H1 (cell line): ENCODE data around the gene CHP2. TPM values are rescaled to one million over a fixed set of nuclear protein-coding genes. Genes with fewer than 3 reads are reported as not detected.

Experiments
- CTCF ChIA-PET: fragments of 300-600 bp; sonication (Branson Sonifier 250); formaldehyde crosslinking; loops from one replicate; lab custom pipeline; 2021; ENCODE audit not compliant: partially characterized antibody; lab: Charles Lee
- POLR2A ChIA-PET: fragments of 300-600 bp; sonication (Branson Sonifier 250); formaldehyde crosslinking; loops from one replicate; lab custom pipeline; 2021; ENCODE audit warnings: inconsistent platforms; ENCODE audit not compliant: partially characterized antibody; lab: Charles Lee
- DNase-seq, 2 experiments: peaks; one replicate each; pipeline versions ENCODE4 v3.0.0 to v3.0.0-alpha.2; 2010 to 2022; ENCODE audit warnings: low spot score in 2 of 2, low read depth in 1 of 2, mixed read lengths in 1 of 2
- FAIRE-seq: peaks from 2 replicates; lab custom pipeline; 2011; peaks lifted over from hg19 to GRCh38; lab: Jason Lieb, UNC
- H2AFZ ChIP-seq: 2 replicates; pipeline ENCODE4 v1.8.1; 2012; ENCODE audit warnings: low read length, inconsistent platforms
- H2AK5ac ChIP-seq: 2 replicates; pipeline ENCODE4 v1.6.1; 2013; ENCODE audit warnings: low read depth, low read length
- H2BK120ac ChIP-seq: replicated peaks from 2 replicates; pipeline ENCODE3; 2013; ENCODE audit warnings: low read depth, low read length, inconsistent platforms
- H2BK12ac ChIP-seq: 2 replicates; pipeline ENCODE4 v1.6.1; 2013; ENCODE audit warnings: low read depth, low read length
- H2BK15ac ChIP-seq: 2 replicates; pipeline ENCODE4 v1.6.1; 2013; ENCODE audit warnings: low read length
- H2BK20ac ChIP-seq: 2 replicates; pipeline ENCODE4 v1.6.1; 2013; ENCODE audit warnings: low read length
- H2BK5ac ChIP-seq: 2 replicates; pipeline ENCODE4 v1.6.1; 2013; ENCODE audit warnings: low read depth, low read length
- H3K14ac ChIP-seq: 2 replicates; pipeline ENCODE4 v1.6.1; 2013; ENCODE audit warnings: inconsistent platforms; ENCODE audit not compliant: insufficient read length
- H3K18ac ChIP-seq: 2 replicates; pipeline ENCODE4 v1.6.1; 2013; ENCODE audit warnings: low read length; ENCODE audit errors: extremely low read depth
- H3K23ac ChIP-seq: 2 replicates; pipeline ENCODE4 v1.6.1; 2013; ENCODE audit warnings: inconsistent platforms; ENCODE audit not compliant: insufficient read length
- H3K23me2 ChIP-seq: 2 replicates; pipeline ENCODE4 v1.6.1; 2013; ENCODE audit warnings: low read depth, low read length
- H3K27ac ChIP-seq: 2 replicates; pipeline ENCODE4 v1.6.1; 2011; ENCODE audit warnings: low read depth, low read length, inconsistent platforms
- H3K27me3 ChIP-seq, 4 experiments: replicated peaks in 1 of 4; 1 replicate in 1 of 4; 2 replicates in 3 of 4; pipeline versions ENCODE4 v1.6.1 to v1.8.1; 2011 to 2013; ENCODE audit warnings: low read length in 3 of 4, mild to moderate bottlenecking in 3 of 4, inconsistent platforms in 2 of 4, mixed read lengths in 2 of 4, moderate library complexity in 1 of 4; ENCODE audit not compliant: control insufficient read depth in 3 of 4, insufficient read depth in 3 of 4; ENCODE audit errors: extremely low read depth in 1 of 4
- H3K36me3 ChIP-seq, 4 experiments: 2 replicates each; pipeline versions ENCODE4 v1.6.1 to v1.8.1; 2011 to 2013; ENCODE audit warnings: mild to moderate bottlenecking in 4 of 4, low read length in 3 of 4, moderate library complexity in 2 of 4, control low read depth in 1 of 4, inconsistent platforms in 1 of 4; ENCODE audit not compliant: insufficient read depth in 4 of 4, control insufficient read depth in 2 of 4
- H3K4ac ChIP-seq: replicated peaks from 2 replicates; pipeline ENCODE3; 2013; ENCODE audit warnings: low read length, low read depth, mixed read lengths, inconsistent platforms; ENCODE audit not compliant: insufficient read length
- H3K4me1 ChIP-seq, 4 experiments: replicated peaks in 1 of 4; 1 replicate in 1 of 4; 2 replicates in 3 of 4; pipeline versions ENCODE4 v1.6.1 to v1.8.1; 2011 to 2013; ENCODE audit warnings: low read length in 3 of 4, inconsistent platforms in 2 of 4, mixed read lengths in 1 of 4; ENCODE audit not compliant: insufficient read depth in 4 of 4, control insufficient read depth in 3 of 4
- H3K4me2 ChIP-seq, 2 experiments: 2 replicates each; pipeline versions ENCODE4 v1.6.1 to v1.8.1; 2011 to 2013; ENCODE audit warnings: low read depth in 2 of 2, low read length in 2 of 2, control low read depth in 1 of 2, inconsistent platforms in 1 of 2, mild to moderate bottlenecking in 1 of 2; ENCODE audit not compliant: insufficient read depth in 1 of 2
- H3K4me3 ChIP-seq, 4 experiments: fragments of 200-600, 300-600 bp in 1 of 4; sonication (generic), shearing (Covaris generic), sonication (Bioruptor Twin) in 1 of 4; 2 replicates each; pipeline versions ENCODE4 v1.5.1 to v1.8.1; 2011 to 2016; ENCODE audit warnings: low read length in 4 of 4, low read depth in 3 of 4, control low read depth in 2 of 4, inconsistent platforms in 2 of 4, mild to moderate bottlenecking in 2 of 4, mixed read lengths in 1 of 4, moderate library complexity in 1 of 4; ENCODE audit not compliant: insufficient read depth in 2 of 4; ENCODE audit errors: extremely low read depth in 1 of 4
- H3K56ac ChIP-seq: replicated peaks from 2 replicates; pipeline ENCODE3; 2013; ENCODE audit warnings: low read depth, mild to moderate bottlenecking, mixed read lengths, low read length, inconsistent platforms; ENCODE audit not compliant: insufficient read length
- H3K79me1 ChIP-seq: 2 replicates; pipeline ENCODE4 v1.6.1; 2013; ENCODE audit warnings: low read depth, low read length, control low read depth
- H3K79me2 ChIP-seq, 2 experiments: 2 replicates each; pipeline versions ENCODE4 v1.6.1 to v1.8.1; 2012 to 2013; ENCODE audit warnings: low read length in 2 of 2, mild to moderate bottlenecking in 2 of 2, inconsistent platforms in 1 of 2; ENCODE audit not compliant: insufficient read depth in 2 of 2, control insufficient read depth in 1 of 2
- H3K9ac ChIP-seq, 4 experiments: replicated peaks in 1 of 4; 1 replicate in 1 of 4; 2 replicates in 3 of 4; pipeline versions ENCODE4 v1.6.1 to v1.8.1; 2011 to 2013; ENCODE audit warnings: low read depth in 3 of 4, low read length in 3 of 4, control low read depth in 2 of 4, mild to moderate bottlenecking in 2 of 4, moderate library complexity in 2 of 4, inconsistent platforms in 1 of 4; ENCODE audit errors: extremely low read depth in 1 of 4
- H3K9me3 ChIP-seq, 2 experiments: 2 replicates each; pipeline versions ENCODE4 v1.6.1 to v1.8.1; 2012 to 2013; ENCODE audit warnings: mild to moderate bottlenecking in 2 of 2, moderate library complexity in 2 of 2, control low read depth in 1 of 2, inconsistent platforms in 1 of 2, low read depth in 1 of 2, low read length in 1 of 2, mixed read lengths in 1 of 2; ENCODE audit not compliant: insufficient read depth in 2 of 2
- H4K20me1 ChIP-seq, 2 experiments: replicated peaks in 1 of 2; 2 replicates each; pipeline versions ENCODE3 to v1.8.1; 2011 to 2013; ENCODE audit warnings: inconsistent platforms in 2 of 2, low read length in 2 of 2, mild to moderate bottlenecking in 1 of 2; ENCODE audit not compliant: insufficient read depth in 2 of 2, control insufficient read depth in 1 of 2
- H4K5ac ChIP-seq: 2 replicates; pipeline ENCODE4 v1.6.1; 2013; ENCODE audit warnings: low read length, low read depth, mixed read lengths, inconsistent platforms; ENCODE audit not compliant: insufficient read length
- H4K8ac ChIP-seq: 2 replicates; pipeline ENCODE4 v1.8.0; 2013; ENCODE audit warnings: mild to moderate bottlenecking, moderate library complexity, low read length, inconsistent platforms; ENCODE audit not compliant: insufficient read depth; ENCODE audit errors: extremely low read depth
- H4K91ac ChIP-seq: replicated peaks from 2 replicates; pipeline ENCODE3; 2013; ENCODE audit warnings: low read length, mixed read lengths, inconsistent platforms; ENCODE audit not compliant: insufficient read length
- ASH2L ChIP-seq: fragments of 200-600, 300-600 bp; sonication (generic); IDR thresholded peaks from one replicate; pipeline ENCODE4 v1.7.1; 2017; ENCODE audit warnings: low read length
- ATF3 ChIP-seq: IDR thresholded peaks from 2 replicates; pipeline ENCODE4 v1.6.1; 2011; ENCODE audit warnings: low read depth, mild to moderate bottlenecking, low read length; ENCODE audit not compliant: insufficient read depth
- CREB1 ChIP-seq: IDR thresholded peaks from 2 replicates; pipeline ENCODE4 v1.6.1; 2012; ENCODE audit warnings: inconsistent platforms
- HDAC2 ChIP-seq, 2 experiments: fragments of 300-600 bp in 1 of 2; sonication (generic) in 1 of 2; IDR thresholded peaks; 2 replicates each; pipeline ENCODE4 v1.6.1; 2011 to 2012; ENCODE audit warnings: low read depth in 2 of 2, low read length in 2 of 2, mild to moderate bottlenecking in 2 of 2, moderate library complexity in 2 of 2, borderline replicate concordance in 1 of 2, inconsistent platforms in 1 of 2
- KDM1A ChIP-seq: fragments of 200-600, 300-600 bp; sonication (generic); IDR thresholded peaks from 2 replicates; pipeline ENCODE4 v1.7.1; 2016; ENCODE audit warnings: mild to moderate bottlenecking, low read length, borderline replicate concordance
- KDM4A ChIP-seq: IDR thresholded peaks from one replicate; pipeline ENCODE4 v1.7.1; 2012; ENCODE audit warnings: low read depth, mild to moderate bottlenecking, moderate library complexity, low read length, inconsistent platforms; ENCODE audit not compliant: severe bottlenecking
- KDM5A ChIP-seq: fragments of 200-600 bp; IDR thresholded peaks from 2 replicates; pipeline ENCODE4 v1.7.1; 2012; ENCODE audit warnings: mild to moderate bottlenecking, low read length, inconsistent platforms, mixed read lengths
- PHF8 ChIP-seq: fragments of 200-600 bp; sonication (generic); conservative IDR thresholded peaks from 2 replicates; pipeline ENCODE4 v1.7.1; 2012; ENCODE audit warnings: low read depth, mild to moderate bottlenecking, inconsistent platforms, low read length, moderate library complexity
- RFX5 ChIP-seq: IDR thresholded peaks from 2 replicates; pipeline ENCODE4 v1.6.1; 2011; ENCODE audit warnings: low read depth, low read length, improper control_type of control experiment, borderline replicate concordance
- SIX5 ChIP-seq: IDR thresholded peaks from 2 replicates; pipeline ENCODE4 v1.6.1; 2011; ENCODE audit warnings: mild to moderate bottlenecking, low read depth, low read length
- YY1 ChIP-seq: IDR thresholded peaks from 2 replicates; pipeline ENCODE4 v1.6.1; 2011; ENCODE audit warnings: low read depth, mild to moderate bottlenecking, low read length
- whole genome bisulfite sequencing, 2 experiments: shearing (Covaris generic) in 1 of 2; methylation state at CpG; one replicate each; pipeline versions ENCODE4 v1.1.6 to v1.1.7; 2013 to 2015; ENCODE audit warnings: low lambda C conversion rate in 2 of 2, mixed read lengths in 2 of 2, inconsistent platforms in 1 of 2, low coverage in 1 of 2, missing lambda C conversion rate in 1 of 2; ENCODE audit not compliant: insufficient replicate concordance in 2 of 2, insufficient coverage in 1 of 2, insufficient read length in 1 of 2; ENCODE audit errors: extremely low coverage in 1 of 2, missing lambda C conversion rate in 1 of 2; 5-methylcytosine and 5-hydroxymethylcytosine counted together
- polyA plus RNA-seq, 7 experiments: library from polyadenylated mRNA; depleted of rRNA in 3 of 7; stranded (reverse) in 5 of 7; unstranded in 2 of 7; fragments of >200 nt in 5 of 7; fragments of 200-250 nt in 2 of 7; gene quantifications; 1 replicate in 5 of 7; 2 replicates in 1 of 7; 4 replicates in 1 of 7; pipeline versions ENCODE4 v1.2.1 to v1.2.3, GENCODE V29; 2011 to 2013; ENCODE audit warnings: missing spikeins in 2 of 7, mixed read lengths in 2 of 7
- total RNA-seq: library from RNA; stranded (reverse); fragmentation: NEBNext Ultra II Directional; extraction: Animal tissue kit (Norgen Biotek cat#: 25700); gene quantifications from 2 replicates; pipeline ENCODE4 v1.2.1, GENCODE V29; 2021
- TF ChIP-seq, protein P1 (sequence below): IDR thresholded peaks from 2 replicates; pipeline ENCODE4 v1.6.1; 2011; ENCODE audit warnings: low read length, improper control_type of control experiment

Gene CHP2
- total and polyA plus RNA-seq, 2 of the 8 experiments (the other 6 are each of a cell fraction or from before 2014, with no cell fraction given): 1.3 to 1.6 TPM

DNA sequence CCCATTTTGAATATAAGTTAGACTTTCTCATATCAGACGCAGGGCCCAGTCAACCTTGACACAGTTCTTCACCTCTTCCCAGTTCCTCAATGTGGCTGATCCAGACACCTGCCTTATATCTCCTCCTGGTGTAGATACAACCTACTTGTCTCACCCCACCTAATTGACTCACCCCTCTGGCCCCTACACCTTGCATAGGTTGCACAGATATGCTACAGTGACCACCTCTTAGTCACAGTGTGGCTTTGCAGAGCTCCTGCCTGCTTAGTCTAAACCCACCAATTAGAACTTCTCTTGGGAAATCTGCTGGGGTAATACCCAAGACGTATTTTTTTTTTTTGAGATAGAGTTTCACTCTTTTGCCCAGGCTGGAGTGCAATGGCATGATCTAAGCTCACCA, 16.8 kb downstream of the CHP2 start:
- no peak for FAIRE-seq
- TF ChIP-seq ASH2L: no peak
- TF ChIP-seq, protein P1, sequence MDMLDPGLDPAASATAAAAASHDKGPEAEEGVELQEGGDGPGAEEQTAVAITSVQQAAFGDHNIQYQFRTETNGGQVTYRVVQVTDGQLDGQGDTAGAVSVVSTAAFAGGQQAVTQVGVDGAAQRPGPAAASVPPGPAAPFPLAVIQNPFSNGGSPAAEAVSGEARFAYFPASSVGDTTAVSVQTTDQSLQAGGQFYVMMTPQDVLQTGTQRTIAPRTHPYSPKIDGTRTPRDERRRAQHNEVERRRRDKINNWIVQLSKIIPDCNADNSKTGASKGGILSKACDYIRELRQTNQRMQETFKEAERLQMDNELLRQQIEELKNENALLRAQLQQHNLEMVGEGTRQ: no peak
- TF ChIP-seq CREB1: no peak
- TF ChIP-seq ATF3: no peak
- no peak for TF ChIP-seq KDM4A
- TF ChIP-seq HDAC2 (IDR thresholded peaks at IDR 0.05; ENCODE audit: borderline replicate concordance in 1 of 2, low read depth in 2 of 2, low read length in 2 of 2): no peak
- no peak for TF ChIP-seq YY1
- no peak for TF ChIP-seq KDM1A
- no peak for TF ChIP-seq KDM5A
- no peak for TF ChIP-seq PHF8
- TF ChIP-seq SIX5: no peak
- no peak for TF ChIP-seq RFX5

More for the DNA sequence above, 16.8 kb downstream of the CHP2 start:
- Histone ChIP-seq H2BK15ac (no peak overlapping the region), H3K36me3 (no peaks in the 10 kb centered on the region), H3K4me3 (no peak overlapping the region), H4K8ac (no peak overlapping the region), H4K5ac (no peak overlapping the region), H3K14ac (no peak overlapping the region), H2BK12ac (no peak overlapping the region), H3K27ac (no peak overlapping the region), H3K9me3 (no peaks in the 10 kb centered on the region), H4K91ac (no peak overlapping the region), H3K18ac (no peak overlapping the region), H2BK5ac (no peak overlapping the region), H2AK5ac (no peak overlapping the region), H3K23me2 (no peaks in the 10 kb centered on the region), H3K56ac (no peak overlapping the region), H2BK20ac (0 out of 2 replicates have a peak overlapping the region, but pooled peaks have one; percentile 10), H3K79me2 (no peaks in the 10 kb centered on the region), H4K20me1 (no peaks in the 10 kb centered on the region), H2BK120ac (no peak overlapping the region), H2AFZ (no peak overlapping the region), H3K27me3 (no peaks in the 10 kb centered on the region), H3K4me2 (no peak overlapping the region), H3K23ac (no peak overlapping the region), H3K4ac (no peak overlapping the region), H3K9ac (no peak overlapping the region), H3K79me1 (no peaks in the 10 kb centered on the region), H3K4me1 (no peaks in the 10 kb centered on the region)
- POLR2A ChIA-PET: interaction anchor here (0.6 to 0.9 kb wide), 3 partner anchors 16 to 125 kb away, joined by 3 read pairs; no protein-coding TSS in a partner anchor
- CTCF ChIA-PET: interaction anchor here (1.1 to 1.5 kb wide), 2 partner anchors 29 to 32 kb away, joined by 3 to 4 read pairs; no protein-coding TSS in a partner anchor
- 58% methylated on average over 2 of the region's 2 CpGs; no CpG with 5 or more reads in 1 of the 2 experiments for WGBS, 2 experiments
- DNase-seq: no peak
